ENCODE measurements around the gene TCAF2.
"Not testable (repeated sequence)": the region's sequence is repeated elsewhere in the genome, so short reads cannot be mapped to it uniquely, and the experiment has no call there.

DNA sequence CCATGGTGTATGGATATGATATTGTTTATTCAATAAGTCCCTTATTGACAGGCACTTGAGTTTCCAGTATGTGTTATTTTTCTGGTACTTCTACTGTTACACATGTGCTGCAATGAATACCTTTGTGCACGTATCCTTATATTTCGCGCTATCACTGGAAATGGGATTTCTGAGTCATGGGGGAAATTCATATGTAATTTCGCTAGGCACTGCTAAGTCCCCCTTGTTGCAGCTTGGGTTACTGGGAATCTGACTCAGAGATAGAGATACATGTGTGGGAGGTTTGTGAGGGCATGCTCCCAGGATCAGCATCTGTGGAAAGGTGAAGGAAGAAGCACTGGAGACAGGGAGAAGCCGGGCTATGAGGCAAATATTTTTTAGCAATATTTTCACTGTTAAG lies 9.9 kb downstream of the TCAF2 start:
- TF ChIP-seq, protein P1, sequence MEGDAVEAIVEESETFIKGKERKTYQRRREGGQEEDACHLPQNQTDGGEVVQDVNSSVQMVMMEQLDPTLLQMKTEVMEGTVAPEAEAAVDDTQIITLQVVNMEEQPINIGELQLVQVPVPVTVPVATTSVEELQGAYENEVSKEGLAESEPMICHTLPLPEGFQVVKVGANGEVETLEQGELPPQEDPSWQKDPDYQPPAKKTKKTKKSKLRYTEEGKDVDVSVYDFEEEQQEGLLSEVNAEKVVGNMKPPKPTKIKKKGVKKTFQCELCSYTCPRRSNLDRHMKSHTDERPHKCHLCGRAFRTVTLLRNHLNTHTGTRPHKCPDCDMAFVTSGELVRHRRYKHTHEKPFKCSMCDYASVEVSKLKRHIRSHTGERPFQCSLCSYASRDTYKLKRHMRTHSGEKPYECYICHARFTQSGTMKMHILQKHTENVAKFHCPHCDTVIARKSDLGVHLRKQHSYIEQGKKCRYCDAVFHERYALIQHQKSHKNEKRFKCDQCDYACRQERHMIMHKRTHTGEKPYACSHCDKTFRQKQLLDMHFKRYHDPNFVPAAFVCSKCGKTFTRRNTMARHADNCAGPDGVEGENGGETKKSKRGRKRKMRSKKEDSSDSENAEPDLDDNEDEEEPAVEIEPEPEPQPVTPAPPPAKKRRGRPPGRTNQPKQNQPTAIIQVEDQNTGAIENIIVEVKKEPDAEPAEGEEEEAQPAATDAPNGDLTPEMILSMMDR (conservative IDR thresholded peaks at IDR 0.05 in 1 of 2, IDR thresholded peaks at IDR 0.05 in 1 of 2; ENCODE audit: extremely low read depth in 1 of 2, insufficient read depth in 1 of 2, low read depth in 1 of 2, low read length in 2 of 2) = not testable (repeated sequence)
- TF ChIP-seq EZH2 (IDR thresholded peaks at IDR 0.05; ENCODE audit: borderline replicate concordance, low read length) = not testable (repeated sequence)

Data from mammary epithelial cell (primary cell).